Central memory CD8-positive, alpha-beta T cell (primary cell): ENCODE results near the gene SLC4A7.
"Not testable (repeated sequence)": the region's sequence is repeated elsewhere in the genome, so short reads cannot be mapped to it uniquely, and the experiment has no call there.

Experiments
- ATAC-seq: fragments of 150-1000 bp; cut with Tn5 transposase; replicated peaks from 2 replicates; pipeline ENCODE4 v1.10.0; 2022; ENCODE audit warnings: mild to moderate bottlenecking, moderate FRiP score, moderate number of reproducible peaks; ENCODE audit not compliant: poor library complexity, severe bottlenecking; ENCODE audit errors: extremely low read depth
- DNase-seq, 2 donors: peaks; one replicate each; pipeline ENCODE4 v3.0.0; 2021; ENCODE audit warnings: low spot score in 2 of 2
- H3K27ac Mint-ChIP-seq: one replicate; pipeline ENCODE4 v1.8.0; 2022; ENCODE audit warnings: low read depth, mild to moderate bottlenecking, moderate library complexity, mixed read lengths
- H3K27me3 Mint-ChIP-seq: one replicate; pipeline ENCODE4 v1.8.0; 2022; ENCODE audit warnings: mixed read lengths
- H3K36me3 Mint-ChIP-seq: one replicate; pipeline ENCODE4 v1.8.0; 2022; ENCODE audit warnings: mild to moderate bottlenecking, moderate library complexity, mixed read lengths; ENCODE audit not compliant: insufficient read depth
- H3K4me1 Mint-ChIP-seq: one replicate; pipeline ENCODE4 v1.8.0; 2022; ENCODE audit warnings: mixed read lengths
- H3K4me3 Mint-ChIP-seq: one replicate; pipeline ENCODE4 v1.8.0; 2022; ENCODE audit warnings: mild to moderate bottlenecking, moderate library complexity, mixed read lengths
- H3K9me3 Mint-ChIP-seq: one replicate; pipeline ENCODE4 v1.8.0; 2022; ENCODE audit warnings: mixed read lengths

Gene SLC4A7

GRCh38 chr3:27392950-27393679 lies 91.1 kb downstream of the SLC4A7 start:
- no peaks in the 10 kb centered on the region for H3K27me3 Mint-ChIP-seq
- DNase-seq = no peak
- peaks cover 43% of the 10 kb centered on the region for H3K36me3 Mint-ChIP-seq
- no peak for ATAC-seq
- no peaks in the 10 kb centered on the region for H3K9me3 Mint-ChIP-seq
- H3K4me3 Mint-ChIP-seq = no peak overlapping the region
- peak overlapping the region; percentile 37 for H3K27ac Mint-ChIP-seq
- H3K4me1 Mint-ChIP-seq = peaks cover 13% of the 10 kb centered on the region

DNA sequence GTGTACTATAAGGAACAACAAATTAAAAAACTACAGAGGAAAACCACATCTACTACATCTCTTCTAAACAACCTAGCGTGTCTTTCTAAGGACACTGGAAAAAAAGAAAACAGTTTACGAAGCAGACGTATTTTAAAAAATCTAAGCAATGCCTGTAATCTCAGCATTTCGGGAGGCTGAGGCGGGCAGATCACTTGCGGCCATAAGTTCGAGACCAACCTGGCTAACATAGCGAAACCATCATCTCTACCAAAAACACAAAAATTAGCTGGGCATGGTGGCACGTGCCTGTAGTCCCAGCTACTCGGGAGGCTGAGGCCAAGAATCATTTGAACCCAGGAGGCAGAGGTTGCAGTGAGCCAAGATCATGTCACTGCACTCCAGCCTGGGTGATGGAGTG lies 91.8 kb downstream of the SLC4A7 start:
- Mint-ChIP-seq H3K4me1 (peaks cover 17% of the 10 kb centered on the region), H3K36me3 (peaks cover 40% of the 10 kb centered on the region), H3K27ac (peak overlapping the region; percentile 37)
- not testable (repeated sequence) for ATAC-seq, H3K4me3 Mint-ChIP-seq, DNase-seq, H3K9me3 Mint-ChIP-seq, H3K27me3 Mint-ChIP-seq

GRCh38 chr3:27391796-27392195 lies 92.4 kb downstream of the SLC4A7 start:
- no peaks in the 10 kb centered on the region for H3K27me3 Mint-ChIP-seq
- no peak for DNase-seq
- peaks cover 37% of the 10 kb centered on the region for H3K36me3 Mint-ChIP-seq
- no peak for ATAC-seq
- H3K27ac Mint-ChIP-seq = peak overlapping the region; percentile 41
- no peak overlapping the region for H3K4me3 Mint-ChIP-seq
- no peaks in the 10 kb centered on the region for H3K9me3 Mint-ChIP-seq
- peaks cover 19% of the 10 kb centered on the region for H3K4me1 Mint-ChIP-seq

DNA sequence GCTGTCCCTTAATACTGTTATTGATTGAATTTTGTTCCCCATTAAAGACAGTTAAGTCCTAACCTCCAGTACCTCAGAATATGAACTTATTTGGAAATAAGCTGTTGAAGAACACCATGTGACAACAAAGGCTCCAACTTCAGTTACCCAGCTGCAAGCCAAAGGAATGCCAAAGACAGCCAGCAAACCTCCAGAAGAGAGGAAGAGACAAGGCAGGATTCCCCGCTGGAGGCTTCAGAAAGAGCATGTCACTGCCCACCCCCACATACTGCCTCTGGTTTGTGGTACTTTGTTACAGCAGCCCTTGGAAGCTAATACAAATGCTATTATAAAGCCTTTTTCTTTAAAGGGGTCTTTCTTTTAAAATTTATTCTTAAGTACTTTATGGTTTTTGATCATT lies 96.6 kb downstream of the SLC4A7 start:
- DNase-seq (no peak), ATAC-seq (no peak)
- no peaks in the 10 kb centered on the region for H3K27me3 Mint-ChIP-seq
- H3K36me3 Mint-ChIP-seq = peaks cover 38% of the 10 kb centered on the region
- H3K4me3 Mint-ChIP-seq = no peak overlapping the region
- peaks cover 12% of the 10 kb centered on the region for H3K4me1 Mint-ChIP-seq
- peak overlapping the region; percentile 65 for H3K27ac Mint-ChIP-seq
- H3K9me3 Mint-ChIP-seq = no peaks in the 10 kb centered on the region

DNA sequence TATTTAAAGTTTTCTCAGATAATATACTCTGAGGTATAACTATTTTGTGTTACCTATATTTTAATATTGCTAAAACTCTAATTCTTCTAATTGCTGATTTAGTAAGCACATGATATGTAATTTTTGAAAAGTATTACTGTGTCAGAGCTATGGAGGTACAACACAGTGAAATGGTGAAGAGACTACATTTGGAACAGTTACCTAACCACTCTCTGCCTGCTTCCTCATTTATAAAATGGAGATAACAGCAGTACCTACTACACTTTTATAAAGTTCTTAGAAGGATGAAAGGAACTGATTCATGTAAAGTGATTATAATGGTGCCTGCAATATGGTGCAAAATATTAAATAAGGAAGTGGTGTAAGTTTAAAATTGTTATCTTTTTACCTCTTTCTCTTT lies 98.7 kb downstream of the SLC4A7 start:
- ATAC-seq (no peak), DNase-seq (no peak)
- Mint-ChIP-seq H3K4me3 (no peak overlapping the region), H3K27ac (no peak overlapping the region), H3K27me3 (no peaks in the 10 kb centered on the region), H3K36me3 (peaks cover 32% of the 10 kb centered on the region), H3K9me3 (no peaks in the 10 kb centered on the region), H3K4me1 (peaks cover 5% of the 10 kb centered on the region)

GRCh38 chr3:27384191-27384590 lies 100.0 kb downstream of the SLC4A7 start:
- no peak overlapping the region for H3K27ac Mint-ChIP-seq
- DNase-seq (no peak), ATAC-seq (no peak)
- peaks cover 5% of the 10 kb centered on the region for H3K4me1 Mint-ChIP-seq
- no peaks in the 10 kb centered on the region for H3K9me3 Mint-ChIP-seq
- no peaks in the 10 kb centered on the region for H3K27me3 Mint-ChIP-seq
- H3K4me3 Mint-ChIP-seq = no peak overlapping the region
- H3K36me3 Mint-ChIP-seq = peaks cover 34% of the 10 kb centered on the region

GRCh38 chr3:27380433-27381357 lies 103.5 kb downstream of the SLC4A7 start:
- H3K4me1 Mint-ChIP-seq = peaks cover 4% of the 10 kb centered on the region
- H3K4me3 Mint-ChIP-seq = no peak overlapping the region
- peaks cover 40% of the 10 kb centered on the region for H3K36me3 Mint-ChIP-seq
- ATAC-seq = no peak
- peak overlapping the region; percentile 69 for H3K27ac Mint-ChIP-seq
- H3K27me3 Mint-ChIP-seq = no peaks in the 10 kb centered on the region
- no peak for DNase-seq
- H3K9me3 Mint-ChIP-seq = no peaks in the 10 kb centered on the region

DNA sequence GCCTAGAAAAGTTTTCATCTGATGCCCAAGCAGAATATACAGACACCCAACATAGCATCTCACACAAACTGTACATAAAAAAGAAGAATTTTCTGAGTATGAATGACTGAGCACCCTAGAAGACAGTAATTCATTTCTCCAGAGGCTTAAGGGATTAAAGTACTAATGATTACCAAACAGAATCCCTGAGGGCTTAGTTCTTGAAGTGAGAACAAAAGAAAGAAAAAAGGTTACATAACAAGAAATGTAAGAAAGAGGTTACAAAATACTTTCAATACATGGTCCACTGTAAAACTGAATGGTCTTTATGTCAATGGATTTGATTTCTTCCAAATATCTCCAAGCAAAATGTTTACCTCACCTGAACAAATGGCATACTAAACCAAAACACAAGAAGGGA lies 105.9 kb downstream of the SLC4A7 start:
- Mint-ChIP-seq H3K9me3 (no peaks in the 10 kb centered on the region), H3K27ac (peak overlapping the region; percentile 76), H3K4me1 (peaks cover 4% of the 10 kb centered on the region), H3K4me3 (no peak overlapping the region), H3K27me3 (no peaks in the 10 kb centered on the region), H3K36me3 (peaks cover 30% of the 10 kb centered on the region)
- ATAC-seq (no peak), DNase-seq (no peak)

GRCh38 chr3:27376109-27376772 lies 107.9 kb downstream of the SLC4A7 start:
- DNase-seq (no peak), ATAC-seq (no peak)
- H3K4me3 Mint-ChIP-seq = no peak overlapping the region
- no peaks in the 10 kb centered on the region for H3K9me3 Mint-ChIP-seq
- peaks cover 4% of the 10 kb centered on the region for H3K4me1 Mint-ChIP-seq
- peaks cover 24% of the 10 kb centered on the region for H3K36me3 Mint-ChIP-seq
- no peaks in the 10 kb centered on the region for H3K27me3 Mint-ChIP-seq
- no peak overlapping the region for H3K27ac Mint-ChIP-seq

- DNase-seq (peak; percentile 90 to 91), ATAC-seq (peak; percentile 100)
- no peaks in the 10 kb centered on the region for H3K27me3 Mint-ChIP-seq
- peak within 1 kb of the TSS; percentile 90 for H3K4me3 Mint-ChIP-seq
- H3K9me3 Mint-ChIP-seq = no peaks in the 10 kb centered on the region
- peaks cover 15% of the 10 kb centered on the region for H3K4me1 Mint-ChIP-seq
- peaks cover 19% of the 10 kb centered on the region for H3K36me3 Mint-ChIP-seq
- peak within 1 kb of the TSS; percentile 83 for H3K27ac Mint-ChIP-seq
Measured at GRCh38 chr3:27368831-27369607, 115.2 kb downstream of the SLC4A7 start, which contains the start of gene NEK10. TSS of gene NEK10 (minus strand) at chr3:27369383. CDS start at chr3:27352882, 16,501 bp downstream.

DNA sequence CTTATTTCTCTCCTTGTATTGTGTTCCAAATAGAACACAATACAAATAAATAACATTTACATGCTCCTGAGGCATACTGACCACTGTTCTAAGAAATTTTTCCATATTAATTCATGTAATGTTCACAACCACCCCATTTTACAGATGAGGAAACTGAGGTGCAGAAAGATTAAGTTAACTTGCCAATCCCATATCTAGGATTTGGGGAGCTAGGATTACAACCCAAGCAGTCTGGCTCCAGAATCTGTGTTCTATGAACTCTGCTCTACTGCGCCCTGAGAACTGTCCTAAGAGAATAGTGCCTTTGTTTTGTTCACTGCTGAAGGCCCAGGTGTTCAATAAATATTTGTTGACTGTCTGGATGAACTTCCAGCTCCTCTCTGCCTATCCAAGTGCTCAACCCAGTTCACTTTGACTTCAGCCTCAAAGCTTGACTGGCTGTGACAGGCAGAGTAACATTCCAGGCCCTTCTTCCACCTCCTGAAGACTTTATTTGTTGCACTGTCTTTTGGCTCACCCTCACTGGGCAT lies 118.1 kb downstream of the SLC4A7 start:
- DNase-seq (no peak), ATAC-seq (no peak)
- Mint-ChIP-seq H3K36me3 (peaks cover 11% of the 10 kb centered on the region), H3K9me3 (no peaks in the 10 kb centered on the region), H3K4me3 (no peak overlapping the region), H3K27me3 (no peaks in the 10 kb centered on the region), H3K4me1 (peaks cover 15% of the 10 kb centered on the region), H3K27ac (no peak overlapping the region)
